Spinal cord (tissue), 10 donors: ENCODE results near the gene DNLZ. TPM values are rescaled to one million over a fixed set of nuclear protein-coding genes. Genes with fewer than 3 reads are reported as not detected.

ENCODE experiments used
- DNase-seq, 6 donors: peaks; one replicate each; pipeline versions ENCODE4 v3.0.0 to v3.0.0-alpha.2; 2013 to 2015; ENCODE audit warnings: low spot score in 6 of 6, low read depth in 4 of 6
- H3K27ac ChIP-seq: one replicate; pipeline ENCODE4 v1.5.1; 2013; ENCODE audit warnings: low read depth, low read length, control low read depth
- H3K27me3 ChIP-seq: one replicate; pipeline ENCODE4 v1.6.1; 2013; ENCODE audit warnings: low read length; ENCODE audit not compliant: control insufficient read depth, insufficient read depth
- H3K36me3 ChIP-seq: one replicate; pipeline ENCODE4 v1.6.1; 2013; ENCODE audit warnings: low read length; ENCODE audit not compliant: control insufficient read depth, insufficient read depth
- H3K4me1 ChIP-seq: one replicate; pipeline ENCODE4 v1.6.1; 2013; ENCODE audit warnings: low read length; ENCODE audit not compliant: control insufficient read depth, insufficient read depth
- H3K4me3 ChIP-seq: one replicate; pipeline ENCODE4 v1.5.1; 2013; ENCODE audit warnings: low read depth, low read length, control low read depth
- H3K9me3 ChIP-seq: one replicate; pipeline ENCODE4 v1.6.1; 2013; ENCODE audit warnings: low read length; ENCODE audit not compliant: control insufficient read depth, insufficient read depth
- WGBS: methylation state at CpG from one replicate; pipeline ENCODE4 v1.1.5; 2013; ENCODE audit warnings: missing lambda C conversion rate; ENCODE audit not compliant: insufficient coverage; 5-methylcytosine and 5-hydroxymethylcytosine counted together
- polyA plus RNA-seq, 2 donors: library from polyadenylated mRNA; unstranded; fragments of 120-200 nt; gene quantifications; one replicate each; pipeline ENCODE4 v1.2.1, GENCODE V29; 2013; ENCODE audit not compliant: insufficient read length in 2 of 2
- total RNA-seq, 2 donors: library from RNA; depleted of rRNA in 1 of 2; stranded (reverse); fragments of 120-200 nt in 1 of 2; fragments of >200 nt in 1 of 2; gene quantifications; one replicate each; pipeline versions ENCODE4 v1.2.3 to v1.2.4, GENCODE V29; 2013 to 2014
- donor health status: healthy.

Gene DNLZ
- total and polyA plus RNA-seq, 4 donors: 6.2 to 35.6 (median 29.3) TPM

DNA sequence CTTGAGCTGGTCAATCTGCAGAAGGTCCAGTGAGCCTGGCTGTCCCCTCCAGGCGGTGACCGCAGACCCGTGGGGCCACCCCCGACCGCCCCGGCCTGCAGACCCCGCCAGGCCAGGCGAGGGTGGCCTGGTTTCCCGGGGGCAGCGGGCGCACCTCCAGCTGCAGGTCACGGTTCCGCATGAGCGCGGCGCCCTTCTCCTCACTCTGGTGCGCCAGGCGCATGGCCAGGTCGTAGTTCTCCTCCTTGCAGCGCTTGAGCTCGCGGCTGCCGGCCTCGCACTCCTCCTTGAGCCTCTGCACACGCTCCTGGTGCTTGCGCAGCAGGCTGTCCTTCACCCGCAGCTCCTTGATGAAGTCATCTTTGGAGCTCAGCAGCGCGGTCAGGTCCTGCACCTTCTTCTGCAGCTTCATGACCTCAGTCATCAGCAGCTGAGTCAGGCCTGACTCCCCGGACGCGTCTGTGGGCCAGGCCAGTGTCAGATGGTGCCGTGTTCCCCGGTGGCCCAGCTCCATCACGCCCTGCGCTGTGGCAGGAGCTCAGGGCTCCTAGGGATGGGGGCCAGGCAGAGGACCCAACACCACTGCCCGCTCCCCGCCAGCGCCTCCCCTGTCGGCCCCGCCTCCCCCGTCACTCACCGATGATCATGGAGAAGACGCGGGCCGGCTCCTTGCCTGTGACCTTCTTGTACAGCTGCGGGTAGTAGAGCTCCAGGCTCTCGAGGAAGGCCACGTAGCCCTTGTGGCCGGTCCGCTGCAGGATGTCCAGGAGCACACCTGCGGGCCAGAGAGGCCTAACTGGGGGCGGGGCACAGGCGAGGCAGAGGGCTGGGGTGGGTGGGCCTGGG lies 7.4 kb upstream of the DNLZ start:
- Histone ChIP-seq H3K27me3 (no peaks in the 10 kb centered on the region), H3K36me3 (peaks cover 59% of the 10 kb centered on the region), H3K27ac (no peak overlapping the region), H3K4me1 (peaks cover 21% of the 10 kb centered on the region), H3K9me3 (no peaks in the 10 kb centered on the region), H3K4me3 (no peak overlapping the region)
- DNase-seq: no peak
- 91% methylated on average over 51 of the region's 54 CpGs for WGBS

- no peak overlapping the region for H3K27ac ChIP-seq
- H3K36me3 ChIP-seq: peaks cover 53% of the 10 kb centered on the region
- peaks cover 28% of the 10 kb centered on the region for H3K4me1 ChIP-seq
- H3K4me3 ChIP-seq: no peak overlapping the region
- H3K9me3 ChIP-seq: no peaks in the 10 kb centered on the region
- no peaks in the 10 kb centered on the region for H3K27me3 ChIP-seq
- DNase-seq: no peak
- 91% methylated on average over 18 of the region's 19 CpGs for WGBS
These were observed 6.5 kb upstream of the DNLZ start for GRCh38 chr9:136370037-136370436.

GRCh38 chr9:136368190-136368589 lies 4.6 kb upstream of the DNLZ start:
- H3K4me1 ChIP-seq: peaks cover 34% of the 10 kb centered on the region
- no peak for DNase-seq
- peaks cover 39% of the 10 kb centered on the region for H3K36me3 ChIP-seq
- 83% methylated on average over 18 of the region's 18 CpGs for WGBS
- H3K4me3 ChIP-seq: no peak overlapping the region
- peaks cover 2% of the 10 kb centered on the region for H3K27me3 ChIP-seq
- no peaks in the 10 kb centered on the region for H3K9me3 ChIP-seq
- H3K27ac ChIP-seq: no peak overlapping the region

- WGBS: 84% methylated on average over 45 of the region's 45 CpGs
- no peak for DNase-seq
These were observed 4.0 kb upstream of the DNLZ start for GRCh38 chr9:136367296-136368145.

GRCh38 chr9:136366826-136367225 lies 3.3 kb upstream of the DNLZ start:
- Histone ChIP-seq H3K27ac (no peak overlapping the region), H3K36me3 (peaks cover 46% of the 10 kb centered on the region), H3K4me3 (no peak overlapping the region), H3K4me1 (peaks cover 35% of the 10 kb centered on the region), H3K9me3 (no peaks in the 10 kb centered on the region), H3K27me3 (peaks cover 2% of the 10 kb centered on the region)
- 93% methylated on average over 8 of the region's 9 CpGs for WGBS
- no peak for DNase-seq

More at GRCh38 chr9:136367296-136368145, 4.0 kb upstream of the DNLZ start:
- Histone ChIP-seq H3K4me1 (peaks cover 34% of the 10 kb centered on the region), H3K27me3 (peaks cover 2% of the 10 kb centered on the region), H3K4me3 (no peak overlapping the region), H3K27ac (no peak overlapping the region), H3K9me3 (no peaks in the 10 kb centered on the region), H3K36me3 (peaks cover 41% of the 10 kb centered on the region)

DNA sequence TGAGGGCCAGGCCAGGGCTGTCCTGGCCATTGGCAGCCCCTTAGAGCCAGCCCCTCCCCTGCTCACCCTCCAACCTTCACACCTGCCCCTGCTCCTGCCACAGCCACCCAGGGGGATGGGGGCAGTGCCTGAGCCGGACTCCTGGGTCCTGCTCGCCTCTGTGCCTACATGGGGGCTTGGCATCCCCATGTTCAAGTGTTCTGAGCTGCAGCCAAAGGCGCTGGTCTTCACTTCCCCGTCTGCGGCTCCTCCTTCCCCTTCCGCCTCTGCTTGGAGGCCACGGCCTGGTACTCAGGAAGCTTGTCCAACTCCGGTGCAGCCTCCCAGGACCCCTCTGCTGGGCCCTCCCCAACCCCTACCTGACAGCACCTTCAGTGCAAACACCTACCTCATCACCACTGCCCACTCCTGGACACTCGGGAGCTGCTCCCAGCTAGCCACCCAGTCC lies 2.3 kb upstream of the DNLZ start:
- peaks cover 2% of the 10 kb centered on the region for H3K27me3 ChIP-seq
- H3K4me1 ChIP-seq: peaks cover 45% of the 10 kb centered on the region
- no peaks in the 10 kb centered on the region for H3K9me3 ChIP-seq
- DNase-seq: no peak
- 76% methylated on average over 9 of the region's 9 CpGs for WGBS
- no peak overlapping the region for H3K4me3 ChIP-seq
- peaks cover 48% of the 10 kb centered on the region for H3K36me3 ChIP-seq
- H3K27ac ChIP-seq: no peak overlapping the region

- peak in 1 of 6 donors; percentile 34 for DNase-seq
- Histone ChIP-seq H3K9me3 (no peaks in the 10 kb centered on the region), H3K36me3 (peaks cover 48% of the 10 kb centered on the region), H3K4me3 (no peak overlapping the region), H3K4me1 (peaks cover 52% of the 10 kb centered on the region), H3K27ac (no peak overlapping the region), H3K27me3 (peaks cover 2% of the 10 kb centered on the region)
- 66% methylated on average over 30 of the region's 31 CpGs for WGBS
These were observed 1.6 kb upstream of the DNLZ start for GRCh38 chr9:136364942-136365774.

DNA sequence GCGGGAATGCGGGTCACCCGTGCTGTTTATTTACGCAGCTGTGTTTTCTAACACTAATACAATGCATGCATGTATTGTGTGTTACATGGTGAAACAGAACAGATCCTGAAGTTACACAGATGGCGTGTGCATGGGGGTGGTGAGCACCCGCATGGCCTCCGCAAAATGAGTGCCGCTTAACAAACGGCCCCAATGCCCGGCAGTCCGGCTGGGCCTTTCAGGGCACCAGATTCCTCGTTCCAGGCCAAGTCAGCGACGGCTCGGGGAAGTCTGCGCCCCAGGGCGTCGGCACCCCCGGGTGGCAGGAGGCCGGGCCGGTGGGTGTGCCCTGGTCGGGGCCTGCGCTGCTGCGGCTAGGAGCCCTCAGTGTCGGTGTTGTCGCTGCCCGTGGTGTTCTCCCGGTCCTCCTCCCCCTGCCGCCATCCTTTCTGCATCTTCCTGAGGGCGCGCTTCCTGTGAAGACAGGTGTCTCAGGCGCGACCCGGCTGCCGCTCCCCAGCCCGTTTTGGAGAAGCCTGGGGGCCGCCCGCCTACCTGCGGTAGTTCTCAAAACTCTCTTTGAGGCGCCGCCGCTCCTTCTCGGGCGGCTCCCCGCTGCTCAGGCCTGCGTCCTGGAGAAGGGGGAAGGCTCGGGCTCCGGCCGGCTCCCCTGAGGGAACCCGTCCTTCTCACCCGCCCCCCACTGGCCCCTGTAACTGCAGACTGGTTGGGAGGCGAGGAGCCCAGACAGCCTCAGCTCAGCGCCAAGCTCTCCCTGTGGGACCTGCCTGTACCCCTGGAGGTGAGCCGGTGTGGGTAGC lies 605 bp upstream of the DNLZ start:
- WGBS: 24% methylated on average over 48 of the region's 54 CpGs
- Histone ChIP-seq H3K27me3 (peaks cover 2% of the 10 kb centered on the region), H3K4me3 (no peak overlapping the region), H3K36me3 (peaks cover 51% of the 10 kb centered on the region), H3K27ac (no peak overlapping the region), H3K4me1 (peaks cover 53% of the 10 kb centered on the region), H3K9me3 (no peaks in the 10 kb centered on the region)
- peak in 1 of 6 donors; percentile 11 for DNase-seq
